H9 (cell line): Measurements from ENCODE around the gene IL36B. TPM values are rescaled to one million over a fixed set of nuclear protein-coding genes. Genes with fewer than 3 reads are reported as not detected.

Source experiments
- DNase-seq: peaks from one replicate; pipeline ENCODE4 v3.0.0-alpha.2; 2017
- H2AFZ ChIP-seq: one replicate; pipeline ENCODE4 v1.6.1; 2013; ENCODE audit warnings: mild to moderate bottlenecking, low read length, control low read depth, moderate library complexity
- H2AK5ac ChIP-seq: 2 replicates; pipeline ENCODE4 v1.6.1; 2013; ENCODE audit warnings: low read length, control low read depth, mixed read lengths; ENCODE audit not compliant: insufficient read length
- H2BK120ac ChIP-seq: one replicate; pipeline ENCODE4 v1.6.1; 2013; ENCODE audit warnings: low read depth, mild to moderate bottlenecking, low read length, control low read depth, inconsistent platforms; ENCODE audit not compliant: poor library complexity, severe bottlenecking
- H2BK12ac ChIP-seq: 2 replicates; pipeline ENCODE4 v1.6.1; 2013; ENCODE audit warnings: low read length, control low read depth, mixed read lengths, low read depth; ENCODE audit not compliant: insufficient read length
- H2BK15ac ChIP-seq: 2 replicates; pipeline ENCODE4 v1.6.1; 2013; ENCODE audit warnings: low read depth, low read length, control low read depth
- H2BK20ac ChIP-seq: one replicate; pipeline ENCODE4 v1.6.1; 2013; ENCODE audit warnings: low read depth, mild to moderate bottlenecking, low read length, control low read depth, inconsistent platforms; ENCODE audit not compliant: poor library complexity, severe bottlenecking
- H2BK5ac ChIP-seq: 2 replicates; pipeline ENCODE4 v1.6.1; 2013; ENCODE audit warnings: low read length, control low read depth, mixed read lengths; ENCODE audit not compliant: insufficient read length
- H3K14ac ChIP-seq: 2 replicates; pipeline ENCODE4 v1.6.1; 2013; ENCODE audit warnings: low read length, control low read depth; ENCODE audit not compliant: insufficient read depth
- H3K18ac ChIP-seq: 2 replicates; pipeline ENCODE4 v1.6.1; 2013; ENCODE audit warnings: low read depth, mild to moderate bottlenecking, mixed read lengths, low read length, control low read depth; ENCODE audit not compliant: insufficient read length
- H3K23ac ChIP-seq: 2 replicates; pipeline ENCODE4 v1.6.1; 2013; ENCODE audit warnings: low read length, control low read depth, mixed read lengths, low read depth; ENCODE audit not compliant: insufficient read length
- H3K23me2 ChIP-seq: 2 replicates; pipeline ENCODE4 v1.6.1; 2013; ENCODE audit warnings: low read depth, mild to moderate bottlenecking, mixed read lengths, low read length, control low read depth; ENCODE audit not compliant: insufficient read length, poor library complexity, severe bottlenecking
- H3K27ac ChIP-seq: 2 replicates; pipeline ENCODE4 v1.5.1; 2013; ENCODE audit warnings: low read length, control low read depth, mixed read lengths, low read depth; ENCODE audit not compliant: insufficient read length
- H3K27me3 ChIP-seq: 2 replicates; pipeline ENCODE4 v1.6.1; 2013; ENCODE audit warnings: low read length, control low read depth, inconsistent platforms; ENCODE audit not compliant: insufficient read depth
- H3K4ac ChIP-seq: 2 replicates; pipeline ENCODE4 v1.6.1; 2013; ENCODE audit warnings: low read depth, mild to moderate bottlenecking, control low read depth, inconsistent platforms, low read length, moderate library complexity
- H3K4me1 ChIP-seq: 2 replicates; pipeline ENCODE4 v1.6.1; 2013; ENCODE audit warnings: low read length, control low read depth, inconsistent platforms; ENCODE audit not compliant: insufficient read depth
- H3K4me2 ChIP-seq: 2 replicates; pipeline ENCODE4 v1.6.1; 2013; ENCODE audit warnings: low read length, control low read depth, mixed read lengths; ENCODE audit not compliant: insufficient read length, insufficient read depth
- H3K56ac ChIP-seq: 2 replicates; pipeline ENCODE4 v1.6.1; 2013; ENCODE audit warnings: low read depth, mild to moderate bottlenecking, mixed read lengths, low read length, control low read depth; ENCODE audit not compliant: insufficient read length
- H3K79me1 ChIP-seq: 2 replicates; pipeline ENCODE4 v1.6.1; 2013; ENCODE audit warnings: low read depth, mild to moderate bottlenecking, moderate library complexity, low read length, control low read depth, inconsistent platforms; ENCODE audit not compliant: insufficient read depth, poor library complexity, severe bottlenecking
- H3K79me2 ChIP-seq: 2 replicates; pipeline ENCODE4 v1.6.1; 2013; ENCODE audit warnings: low read length, control low read depth, inconsistent platforms; ENCODE audit not compliant: insufficient read depth
- H3K9ac ChIP-seq: 2 replicates; pipeline ENCODE4 v1.6.1; 2013; ENCODE audit warnings: low read length, control low read depth, mixed read lengths; ENCODE audit not compliant: insufficient read length; ENCODE audit errors: extremely low read depth
- H3K9me3 ChIP-seq: one replicate; pipeline ENCODE4 v1.6.1; 2013; ENCODE audit warnings: low read depth, low read length, inconsistent platforms; ENCODE audit not compliant: control insufficient read depth
- H3T11ph ChIP-seq: one replicate; pipeline ENCODE4 v1.6.1; 2013; ENCODE audit warnings: mild to moderate bottlenecking, low read length, control low read depth, inconsistent platforms
- H4K20me1 ChIP-seq: one replicate; pipeline ENCODE4 v1.6.1; 2013; ENCODE audit not compliant: control insufficient read depth, insufficient read length, insufficient read depth
- H4K5ac ChIP-seq: 2 replicates; pipeline ENCODE4 v1.6.1; 2013; ENCODE audit warnings: low read depth, mild to moderate bottlenecking, mixed read lengths, low read length, control low read depth; ENCODE audit not compliant: insufficient read length
- H4K8ac ChIP-seq: replicated peaks from 2 replicates; pipeline ENCODE4 v1.6.1; 2013; ENCODE audit warnings: low read length, control low read depth, mixed read lengths, low read depth; ENCODE audit not compliant: insufficient read length
- H4K91ac ChIP-seq: 2 replicates; pipeline ENCODE4 v1.6.1; 2013; ENCODE audit warnings: low read depth, mild to moderate bottlenecking, moderate library complexity, mixed read lengths, low read length, control low read depth; ENCODE audit not compliant: insufficient read length
- H3K27ac Mint-ChIP-seq, 3 experiments: 2 replicates in 2 of 3; 3 replicates in 1 of 3; pipeline ENCODE4 v1.8.0; 2020 to 2021; ENCODE audit warnings: mixed read lengths in 3 of 3, mild to moderate bottlenecking in 1 of 3, moderate library complexity in 1 of 3
- H3K27me3 Mint-ChIP-seq: 2 replicates; pipeline ENCODE4 v1.8.0; 2021; ENCODE audit warnings: low read depth, mild to moderate bottlenecking, moderate library complexity, mixed read lengths
- H3K36me3 Mint-ChIP-seq, 3 experiments: 2 replicates in 2 of 3; 3 replicates in 1 of 3; pipeline ENCODE4 v1.8.0; 2020 to 2021; ENCODE audit warnings: low read depth in 3 of 3, mixed read lengths in 3 of 3; ENCODE audit not compliant: insufficient read depth in 1 of 3
- H3K4me1 Mint-ChIP-seq, 2 experiments: 2 replicates each; pipeline ENCODE4 v1.8.0; 2020; ENCODE audit warnings: mixed read lengths in 2 of 2
- H3K4me3 Mint-ChIP-seq, 2 experiments: 2 replicates in 1 of 2; 3 replicates in 1 of 2; pipeline ENCODE4 v1.8.0; 2020 to 2021; ENCODE audit warnings: mild to moderate bottlenecking in 2 of 2, mixed read lengths in 2 of 2, moderate library complexity in 1 of 2
- H3K9me3 Mint-ChIP-seq, 2 experiments: 2 replicates in 1 of 2; 3 replicates in 1 of 2; pipeline ENCODE4 v1.8.0; 2020; ENCODE audit warnings: mild to moderate bottlenecking in 2 of 2, mixed read lengths in 2 of 2, moderate library complexity in 1 of 2
- CTCF ChIP-seq: fragments of 200-600 bp; sonication (generic); conservative IDR thresholded peaks from 3 replicates; pipeline ENCODE4 v1.8.0; 2021; ENCODE audit warnings: antibody characterized with exemption, mild to moderate bottlenecking
- total RNA-seq: library from RNA; stranded (reverse); gene quantifications from 2 replicates; pipeline ENCODE4 v1.2.1, GENCODE V29; 2021

IL36B gene
- total RNA-seq, 1 experiment from 2014 or later, result not detected

- no peak overlapping the region for H3K27ac ChIP-seq
- H3K9me3 Mint-ChIP-seq, result peaks cover 56 to 79% of the 10 kb centered on the region in 2 experiments
Observed at GRCh38 chr2:113054066-113054465, 1.4 kb upstream of the IL36B start.

More at GRCh38 chr2:113054066-113054465, 1.4 kb upstream of the IL36B start:
- Histone ChIP-seq H4K20me1 (no peaks in the 10 kb centered on the region), H3K9me3 (peaks cover 14% of the 10 kb centered on the region), H3K79me1 (no peaks in the 10 kb centered on the region), H2BK5ac (no peak overlapping the region), H3T11ph (no peak overlapping the region), H3K27me3 (no peaks in the 10 kb centered on the region), H3K9ac (no peak overlapping the region), H4K5ac (no peak overlapping the region), H3K23me2 (no peaks in the 10 kb centered on the region), H3K18ac (no peak overlapping the region), H2AFZ (no peak overlapping the region), H2BK12ac (no peak overlapping the region), H3K23ac (no peak overlapping the region), H2BK15ac (no peak overlapping the region), H3K56ac (no peak overlapping the region), H3K14ac (no peak overlapping the region), H2BK120ac (no peak overlapping the region), H3K4me2 (no peak overlapping the region), H3K79me2 (no peaks in the 10 kb centered on the region), H4K91ac (no peak overlapping the region), H4K8ac (no peak overlapping the region), H2AK5ac (no peak overlapping the region), H2BK20ac (no peak overlapping the region), H3K4ac (no peak overlapping the region), H3K4me1 (no peaks in the 10 kb centered on the region)
- Mint-ChIP-seq H3K27ac (no peak overlapping the region), H3K4me1 (no peaks in the 10 kb centered on the region), H3K4me3 (no peak overlapping the region), H3K27me3 (peaks cover 34% of the 10 kb centered on the region), H3K36me3 (peaks cover 0 to 9% (median 7%) of the 10 kb centered on the region in 3 experiments; a peak in 4 of 7 replicates)
- DNase-seq, result no peak
- TF ChIP-seq CTCF, result no peak
